Activated T-helper 1 cell treated with anti-CD3 and anti-CD28 coated beads, Interleukin-12 subunit alpha, Interleukin-12 subunit beta, Interleukin-2, Interleukin-4 antibody, amounts not matched to agents 30 ng/mL and 10 ng/mL and 1 ng/mL, durations not matched to agents 14 hours and 24 hours and 36 hours (primary cell): ENCODE results near the gene PNMA6A. TPM values are rescaled to one million over a fixed set of nuclear protein-coding genes. Genes with fewer than 3 reads are reported as not detected.
A peak's percentile ranks its signal among the peaks of the same experiment; 100 is the strongest.
"Not testable (repeated sequence)": the region's sequence is repeated elsewhere in the genome, so short reads cannot be mapped to it uniquely, and the experiment has no call there.

ENCODE experiments used
- DNase-seq: peaks from one replicate; pipeline ENCODE4 v3.0.0; 2021; ENCODE audit warnings: low spot score
- H3K27ac Mint-ChIP-seq: one replicate; pipeline ENCODE4 v1.8.0; 2021; ENCODE audit warnings: mild to moderate bottlenecking, mixed read lengths
- H3K27me3 Mint-ChIP-seq: one replicate; pipeline ENCODE4 v1.8.0; 2022; ENCODE audit warnings: mild to moderate bottlenecking, moderate library complexity, mixed read lengths; ENCODE audit not compliant: insufficient read depth
- H3K36me3 Mint-ChIP-seq: one replicate; pipeline ENCODE4 v1.8.0; 2021; ENCODE audit warnings: low read depth, mixed read lengths
- H3K4me1 Mint-ChIP-seq: one replicate; pipeline ENCODE4 v1.8.0; 2021; ENCODE audit warnings: low read depth, mixed read lengths
- H3K4me3 Mint-ChIP-seq: one replicate; pipeline ENCODE4 v1.8.0; 2021; ENCODE audit warnings: mild to moderate bottlenecking, moderate library complexity, mixed read lengths
- H3K9me3 Mint-ChIP-seq: one replicate; pipeline ENCODE4 v1.8.0; 2021; ENCODE audit warnings: mixed read lengths
- intact Hi-C: fragments of 100-400 bp; cut with micrococcal nuclease; formaldehyde crosslinking; loops from one replicate; pipeline ENCODE4 v1.15.1; 2024
- total RNA-seq: library from RNA; stranded (reverse); gene quantifications from 2 replicates; pipeline ENCODE4 v1.2.3, GENCODE V29; 2022

Gene PNMA6A
- total RNA-seq, 1 donor from 2014 or later, result 0.73 TPM

GRCh38 chrX:153104959-153105358 is 32.7 kb downstream of the PNMA6A start:
- intact Hi-C loops, H3K27ac Mint-ChIP-seq, H3K36me3 Mint-ChIP-seq, H3K4me1 Mint-ChIP-seq, H3K4me3 Mint-ChIP-seq, DNase-seq, H3K27me3 Mint-ChIP-seq: not testable (repeated sequence)
- peaks cover 15% of the 10 kb centered on the region for H3K9me3 Mint-ChIP-seq

- H3K4me3 Mint-ChIP-seq, result peak overlapping the region; percentile 45
- H3K9me3 Mint-ChIP-seq, result peaks cover 15% of the 10 kb centered on the region
- H3K27me3 Mint-ChIP-seq, H3K27ac Mint-ChIP-seq, H3K36me3 Mint-ChIP-seq, DNase-seq, H3K4me1 Mint-ChIP-seq, intact Hi-C loops: not testable (repeated sequence)
Observed at GRCh38 chrX:153106092-153106801, 34.0 kb downstream of the PNMA6A start.

GRCh38 chrX:153110735-153111134 is 38.5 kb downstream of the PNMA6A start:
- intact Hi-C loops, result not testable (repeated sequence)

GRCh38 chrX:153113851-153114250 is 41.6 kb downstream of the PNMA6A start:
- DNase-seq, H3K4me3 Mint-ChIP-seq, H3K27ac Mint-ChIP-seq, H3K9me3 Mint-ChIP-seq, H3K27me3 Mint-ChIP-seq, intact Hi-C loops, H3K4me1 Mint-ChIP-seq, H3K36me3 Mint-ChIP-seq: not testable (repeated sequence)

More at GRCh38 chrX:153110735-153111134, 38.5 kb downstream of the PNMA6A start:
- H3K4me1 Mint-ChIP-seq, H3K27me3 Mint-ChIP-seq, H3K36me3 Mint-ChIP-seq, H3K27ac Mint-ChIP-seq, DNase-seq, H3K9me3 Mint-ChIP-seq, H3K4me3 Mint-ChIP-seq: not testable (repeated sequence)

- H3K4me3 Mint-ChIP-seq, H3K27ac Mint-ChIP-seq, intact Hi-C loops, DNase-seq, H3K27me3 Mint-ChIP-seq, H3K36me3 Mint-ChIP-seq, H3K4me1 Mint-ChIP-seq, H3K9me3 Mint-ChIP-seq: not testable (repeated sequence)
Observed at GRCh38 chrX:153117754-153118153, 45.5 kb downstream of the PNMA6A start.

- H3K4me3 Mint-ChIP-seq, H3K27me3 Mint-ChIP-seq, H3K4me1 Mint-ChIP-seq, H3K36me3 Mint-ChIP-seq, intact Hi-C loops, DNase-seq, H3K27ac Mint-ChIP-seq, H3K9me3 Mint-ChIP-seq: not testable (repeated sequence)
Observed at GRCh38 chrX:153120230-153120629, 48.0 kb downstream of the PNMA6A start.

GRCh38 chrX:153123468-153123867 is 51.2 kb downstream of the PNMA6A start:
- H3K27ac Mint-ChIP-seq, DNase-seq, H3K4me1 Mint-ChIP-seq, intact Hi-C loops, H3K4me3 Mint-ChIP-seq, H3K36me3 Mint-ChIP-seq, H3K9me3 Mint-ChIP-seq, H3K27me3 Mint-ChIP-seq: not testable (repeated sequence)

Other genes starting within 250 kb of the PNMA6A start
- 9.0 and 9.8 TPM in 2 replicates for gene CETN2, start 241.7 kb upstream of the PNMA6A start, total RNA-seq
- gene NSDHL, start 241.4 kb upstream of the PNMA6A start, total RNA-seq, result 24.0 and 24.9 TPM in 2 replicates
- 0.54 and 0.73 TPM in 2 replicates for gene ZNF185, start 174.4 kb upstream of the PNMA6A start, total RNA-seq
- gene PNMA5, start 78.3 kb upstream of the PNMA6A start, total RNA-seq, result not detected in 2 replicates
- gene PNMA3, start 16.0 kb upstream of the PNMA6A start, total RNA-seq, result 0.67 and 0.88 TPM in 2 replicates
- not detected in 2 replicates for gene MAGEA1, start 106.8 kb downstream of the PNMA6A start, total RNA-seq
- gene PNMA6F, start 249.3 kb downstream of the PNMA6A start, total RNA-seq, result not detected in 2 replicates